HCT116 (cell line): Measurements from ENCODE around the gene CROT. TPM values are rescaled to one million over a fixed set of nuclear protein-coding genes. Genes with fewer than 3 reads are reported as not detected.

ENCODE experiments used
- ATAC-seq: fragments of 200-7000 bp; cut with Tn5 transposase; 2 replicates; pipeline ENCODE4 v1.9.1; 2020; ENCODE audit warnings: mild to moderate bottlenecking, moderate library complexity
- BruUV-seq: library from RNA; stranded (reverse); fragments of 400-500 nt; replicated peaks from 2 replicates; lab custom pipeline; 2021; lab: Mats Ljungman, UMichigan
- CTCF ChIA-PET: fragments of 300-600 bp; sonication (Branson Sonifier 250); formaldehyde crosslinking; loops from one replicate; lab custom pipeline; 2021; ENCODE audit warnings: antibody characterized with exemption; lab: Charles Lee
- POLR2A ChIA-PET: fragments of 300-600, 350-600 bp; sonication (Branson Sonifier 250); formaldehyde crosslinking; loops from one replicate; lab custom pipeline; 2021; ENCODE audit warnings: antibody characterized with exemption; lab: Charles Lee
- RAD21 ChIA-PET, 2 experiments: fragments of 300-600 bp; sonication (Branson Sonifier 250); formaldehyde crosslinking; loops; one replicate each; lab custom pipeline; 2023; ENCODE audit warnings: low total read pairs in 2 of 2; ENCODE audit not compliant: uncharacterized antibody in 2 of 2, unreplicated experiment in 2 of 2, low non-redundant PET in 1 of 2; lab: Charles Lee
- DNase-seq: peaks from one replicate; pipeline ENCODE4 v3.0.0-alpha.2; 2010; ENCODE audit warnings: low read depth, low spot score
- H2AFZ ChIP-seq: fragments of 200-600 bp; shearing (Covaris generic), sonication (generic); 2 replicates; pipeline ENCODE4 v1.6.1; 2017; ENCODE audit warnings: low read depth, mixed run types, mixed read lengths, antibody characterized with exemption, low read length; ENCODE audit not compliant: poor library complexity, severe bottlenecking
- H3K27ac ChIP-seq: 2 replicates; pipeline ENCODE4 v1.5.1; 2012; ENCODE audit warnings: low read depth, low read length
- H3K27me3 ChIP-seq: fragments of 200-600 bp; sonication (generic); 2 replicates; pipeline ENCODE4 v1.6.1; 2016; ENCODE audit warnings: mixed run types, low read length, mixed read lengths; ENCODE audit not compliant: insufficient read depth
- H3K36me3 ChIP-seq, 2 experiments: fragments of 200-500 bp in 1 of 2; fragments of 200-600 bp in 1 of 2; sonication (Bioruptor generic) in 1 of 2; sonication (generic) in 1 of 2; 2 replicates each; pipeline versions ENCODE4 v1.5.1 to v1.6.1; 2014 to 2016; ENCODE audit warnings: low read length in 2 of 2, inconsistent platforms in 1 of 2, mixed read lengths in 1 of 2, mixed run types in 1 of 2; ENCODE audit not compliant: insufficient read depth in 2 of 2, control insufficient read depth in 1 of 2
- H3K4me1 ChIP-seq, 2 experiments: fragments of 200-600 bp in 1 of 2; sonication (generic) in 1 of 2; 2 replicates each; pipeline versions ENCODE4 v1.5.1 to v1.6.1; 2012 to 2017; ENCODE audit warnings: low read length in 2 of 2, inconsistent platforms in 1 of 2, mild to moderate bottlenecking in 1 of 2, mixed read lengths in 1 of 2, mixed run types in 1 of 2, moderate library complexity in 1 of 2; ENCODE audit not compliant: insufficient read depth in 2 of 2, control insufficient read depth in 1 of 2
- H3K4me2 ChIP-seq: fragments of 200-600 bp; sonication (generic); 2 replicates; pipeline ENCODE4 v1.6.1; 2017; ENCODE audit warnings: mixed run types, low read length, mixed read lengths
- H3K4me3 ChIP-seq, 2 experiments: fragments of 200-600 bp in 1 of 2; sonication (generic) in 1 of 2; replicated peaks in 1 of 2; 2 replicates each; pipeline ENCODE4 v1.5.1; 2011 to 2016; ENCODE audit warnings: low read length in 2 of 2, control low read depth in 1 of 2, low read depth in 1 of 2, mild to moderate bottlenecking in 1 of 2, mixed read lengths in 1 of 2, mixed run types in 1 of 2
- H3K79me2 ChIP-seq: fragments of 200-600 bp; sonication (generic); 2 replicates; pipeline ENCODE4 v1.6.1; 2017; ENCODE audit warnings: mild to moderate bottlenecking, mixed run types, low read length, moderate library complexity, mixed read lengths; ENCODE audit not compliant: insufficient read depth
- H3K9ac ChIP-seq: fragments of 200-600 bp; sonication (generic); 2 replicates; pipeline ENCODE4 v1.6.1; 2016; ENCODE audit warnings: low read length, mixed read lengths
- H3K9me2 ChIP-seq: fragments of 200-600 bp; sonication (generic), shearing (Covaris generic); 2 replicates; pipeline ENCODE4 v1.6.1; 2017; ENCODE audit warnings: mixed run types, mild to moderate bottlenecking, moderate library complexity; ENCODE audit not compliant: insufficient read depth
- H3K9me3 ChIP-seq, 2 experiments: fragments of 200-500 bp in 1 of 2; fragments of 200-600 bp in 1 of 2; sonication (Bioruptor generic) in 1 of 2; sonication (generic) in 1 of 2; 2 replicates each; pipeline ENCODE4 v1.6.1; 2014 to 2017; ENCODE audit warnings: low read length in 2 of 2, mixed read lengths in 2 of 2, inconsistent platforms in 1 of 2, low read depth in 1 of 2, mild to moderate bottlenecking in 1 of 2, mixed run types in 1 of 2, moderate library complexity in 1 of 2; ENCODE audit not compliant: control insufficient read depth in 1 of 2, insufficient read depth in 1 of 2
- H4K20me1 ChIP-seq: fragments of 200-600 bp; sonication (generic), shearing (Covaris generic); 2 replicates; pipeline ENCODE4 v1.6.1; 2017; ENCODE audit warnings: mixed run types, mild to moderate bottlenecking, moderate library complexity; ENCODE audit not compliant: insufficient read depth
- CBX3 ChIP-seq: IDR thresholded peaks from 2 replicates; pipeline ENCODE4 v1.6.1; 2012; ENCODE audit warnings: low read depth
- CTCF ChIP-seq, 3 experiments: fragments of 200-600 bp in 1 of 3; sonication (generic) in 1 of 3; IDR thresholded peaks in 2 of 3; conservative IDR thresholded peaks in 1 of 3; 2 replicates each; pipeline ENCODE4 v1.5.1; 2012 to 2017; ENCODE audit warnings: low read depth in 2 of 3, low read length in 2 of 3, antibody characterized with exemption in 1 of 3, borderline replicate concordance in 1 of 3, control low read depth in 1 of 3, mild to moderate bottlenecking in 1 of 3, mixed read lengths in 1 of 3, mixed run types in 1 of 3, moderate library complexity in 1 of 3; ENCODE audit not compliant: insufficient read depth in 1 of 3
- ELF1 ChIP-seq: IDR thresholded peaks from 2 replicates; pipeline ENCODE4 v1.6.1; 2012; ENCODE audit warnings: low read depth, borderline replicate concordance
- EZH2 ChIP-seq: fragments of 200-600 bp; sonication (generic); IDR thresholded peaks from 2 replicates; pipeline ENCODE4 v1.6.1; 2017; ENCODE audit warnings: antibody characterized with exemption, mixed run types
- EZH2phosphoT487 ChIP-seq: fragments of 200-600 bp; IDR thresholded peaks from 2 replicates; pipeline ENCODE4 v1.6.1; 2018; ENCODE audit warnings: antibody characterized with exemption, borderline replicate concordance
- FOSL1 ChIP-seq: IDR thresholded peaks from 2 replicates; pipeline ENCODE4 v1.6.1; 2012; ENCODE audit warnings: low read depth
- POLR2AphosphoS5 ChIP-seq: IDR thresholded peaks from 2 replicates; pipeline ENCODE4 v1.6.1; 2011; ENCODE audit warnings: mild to moderate bottlenecking, low read depth, low read length, moderate library complexity
- RAD21 ChIP-seq: IDR thresholded peaks from 2 replicates; pipeline ENCODE4 v1.6.1; 2012; ENCODE audit warnings: low read depth, mild to moderate bottlenecking
- SP1 ChIP-seq: IDR thresholded peaks from 2 replicates; pipeline ENCODE4 v1.6.1; 2012; ENCODE audit warnings: low read depth
- TCF7L2 ChIP-seq: IDR thresholded peaks from 2 replicates; pipeline ENCODE4 v1.7.0; 2011; ENCODE audit warnings: borderline replicate concordance, inconsistent platforms; ENCODE audit not compliant: insufficient read depth, insufficient read length; ENCODE audit errors: extremely low read depth
- ZBTB33 ChIP-seq: IDR thresholded peaks from 2 replicates; pipeline ENCODE4 v1.6.1; 2011; ENCODE audit warnings: mild to moderate bottlenecking, low read length, moderate library complexity; ENCODE audit not compliant: insufficient replicate concordance; ENCODE audit errors: extremely low read depth
- ZFX ChIP-seq: fragments of 450-650 bp; IDR thresholded peaks from 2 replicates; pipeline ENCODE4 v1.6.1; 2017
- ZNF274 ChIP-seq: fragments of 200-500 bp; sonication (Bioruptor generic); IDR thresholded peaks from 2 replicates; pipeline ENCODE4 v1.6.1; 2014; ENCODE audit warnings: mild to moderate bottlenecking, low read depth, low read length, inconsistent platforms
- intact Hi-C: fragments of 100-400 bp; cut with micrococcal nuclease; formaldehyde crosslinking; loops from 2 replicates; pipeline ENCODE4 v1.10.0; 2022
- total RNA-seq: library from RNA; stranded (reverse); gene quantifications from one replicate; pipeline ENCODE4 v1.2.1, GENCODE V29; 2021; ENCODE audit not compliant: unreplicated experiment
- TF ChIP-seq, protein P1 (sequence below): IDR thresholded peaks from 2 replicates; pipeline ENCODE4 v1.6.1; 2012

Gene CROT
- total RNA-seq, 1 experiment from 2014 or later, result 0.07 TPM

DNA sequence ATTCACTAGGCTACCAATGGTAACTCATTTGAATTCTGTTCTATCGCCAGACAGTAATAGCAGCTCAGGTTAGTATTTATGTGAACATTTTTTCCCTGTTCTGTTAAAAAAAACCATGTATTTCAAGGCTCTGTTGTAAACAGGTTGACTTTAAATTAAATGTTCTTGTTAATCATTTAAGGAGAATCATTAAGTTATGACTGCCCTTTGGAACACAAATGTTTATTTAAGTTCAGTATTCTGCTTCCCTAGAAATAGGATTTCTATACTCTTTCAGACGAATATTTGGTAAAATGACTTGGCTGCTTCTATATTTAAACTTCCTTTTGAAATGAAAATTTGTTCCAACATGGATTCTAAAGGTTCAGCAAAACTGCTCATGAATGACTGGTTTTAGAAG, 13.1 kb upstream of the CROT start:
- H4K20me1 ChIP-seq, result no peaks in the 10 kb centered on the region
- H3K4me1 ChIP-seq, result no peaks in the 10 kb centered on the region
- no peak overlapping the region for H3K27ac ChIP-seq
- ChIA-PET CTCF (no interaction called here), RAD21 (no interaction called here), POLR2A (no interaction called here)
- DNase-seq (no peak), ATAC-seq (no peak)
- no peaks in the 10 kb centered on the region for H3K79me2 ChIP-seq
- no TSS peak for BruUV-seq
- H3K27me3 ChIP-seq, result no peaks in the 10 kb centered on the region
- H3K36me3 ChIP-seq, result no peaks in the 10 kb centered on the region
- no peak for TF ChIP-seq EZH2phosphoT487
- no peak for TF ChIP-seq CBX3
- no peak for TF ChIP-seq RAD21
- no peak for TF ChIP-seq CTCF (IDR thresholded peaks at IDR 0.05 in 2 of 3, conservative IDR thresholded peaks at IDR 0.05 in 1 of 3; ENCODE audit: borderline replicate concordance in 1 of 3, insufficient read depth in 1 of 3, low read depth in 2 of 3, low read length in 2 of 3)
- no peak for TF ChIP-seq POLR2AphosphoS5
- TF ChIP-seq, protein P1, sequence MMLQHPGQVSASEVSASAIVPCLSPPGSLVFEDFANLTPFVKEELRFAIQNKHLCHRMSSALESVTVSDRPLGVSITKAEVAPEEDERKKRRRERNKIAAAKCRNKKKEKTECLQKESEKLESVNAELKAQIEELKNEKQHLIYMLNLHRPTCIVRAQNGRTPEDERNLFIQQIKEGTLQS, result no peak
- TF ChIP-seq ZFX, result no peak
- TF ChIP-seq SP1, result no peak
- TF ChIP-seq EZH2, result no peak
- no peak overlapping the region for H2AFZ ChIP-seq
- no peaks in the 10 kb centered on the region for H3K9me2 ChIP-seq
- peaks cover 13 to 23% of the 10 kb centered on the region in 2 experiments; a peak in 2 of 4 replicates for H3K9me3 ChIP-seq
- no peak overlapping the region for H3K9ac ChIP-seq
- H3K4me3 ChIP-seq, result no peak overlapping the region
- intact Hi-C loops, result no loop called here
- no peak overlapping the region for H3K4me2 ChIP-seq

DNA sequence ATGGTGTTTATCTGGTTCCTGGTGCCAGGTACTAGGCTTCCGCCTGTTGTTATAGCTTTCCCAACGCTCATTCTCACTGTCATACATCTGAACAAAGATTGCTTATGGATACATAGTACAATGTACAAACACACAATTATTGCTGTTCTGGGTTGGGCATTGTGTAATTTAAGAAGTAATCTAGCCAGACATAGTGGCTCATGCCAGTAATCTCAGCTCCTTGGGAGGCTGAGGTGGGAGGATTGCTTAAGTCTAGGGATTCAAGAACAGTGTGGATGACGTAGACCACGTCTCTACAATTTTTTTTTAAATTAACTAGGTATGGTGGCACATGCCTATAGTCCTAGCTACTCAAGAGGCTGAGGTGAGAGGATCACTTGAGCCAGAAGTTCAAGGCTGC, 9.3 kb upstream of the CROT start:
- Histone ChIP-seq H3K27ac (no peak overlapping the region), H3K4me1 (no peaks in the 10 kb centered on the region), H3K27me3 (no peaks in the 10 kb centered on the region), H3K36me3 (no peaks in the 10 kb centered on the region), H3K9me2 (no peaks in the 10 kb centered on the region), H2AFZ (no peak overlapping the region), H3K4me3 (no peak overlapping the region), H3K9ac (no peak overlapping the region), H3K79me2 (no peaks in the 10 kb centered on the region), H4K20me1 (no peaks in the 10 kb centered on the region), H3K4me2 (no peak overlapping the region), H3K9me3 (no peaks in the 10 kb centered on the region)
- ATAC-seq, result no peak
- ChIA-PET POLR2A (no interaction called here), RAD21 (no interaction called here), CTCF (no interaction called here)
- BruUV-seq, result no TSS peak
- intact Hi-C loops, result no loop called here
- no peak for DNase-seq
- TF ChIP-seq ZFX (no peak), FOSL1 (no peak), EZH2 (no peak), ZNF274 (no peak), POLR2AphosphoS5 (no peak), EZH2phosphoT487 (no peak), CBX3 (no peak), ZBTB33 (no peak), ELF1 (no peak), TCF7L2 (no peak)
- TF ChIP-seq, protein P1, result no peak
